ENCODE measurements around the gene MIOX. TPM values are rescaled to one million over a fixed set of nuclear protein-coding genes. Genes with fewer than 3 reads are reported as not detected.
"Not testable (repeated sequence)": the region's sequence is repeated elsewhere in the genome, so short reads cannot be mapped to it uniquely, and the experiment has no call there.

MIOX gene
- total RNA-seq, 1 donor from 2014 or later, result 0.35 TPM

DNA sequence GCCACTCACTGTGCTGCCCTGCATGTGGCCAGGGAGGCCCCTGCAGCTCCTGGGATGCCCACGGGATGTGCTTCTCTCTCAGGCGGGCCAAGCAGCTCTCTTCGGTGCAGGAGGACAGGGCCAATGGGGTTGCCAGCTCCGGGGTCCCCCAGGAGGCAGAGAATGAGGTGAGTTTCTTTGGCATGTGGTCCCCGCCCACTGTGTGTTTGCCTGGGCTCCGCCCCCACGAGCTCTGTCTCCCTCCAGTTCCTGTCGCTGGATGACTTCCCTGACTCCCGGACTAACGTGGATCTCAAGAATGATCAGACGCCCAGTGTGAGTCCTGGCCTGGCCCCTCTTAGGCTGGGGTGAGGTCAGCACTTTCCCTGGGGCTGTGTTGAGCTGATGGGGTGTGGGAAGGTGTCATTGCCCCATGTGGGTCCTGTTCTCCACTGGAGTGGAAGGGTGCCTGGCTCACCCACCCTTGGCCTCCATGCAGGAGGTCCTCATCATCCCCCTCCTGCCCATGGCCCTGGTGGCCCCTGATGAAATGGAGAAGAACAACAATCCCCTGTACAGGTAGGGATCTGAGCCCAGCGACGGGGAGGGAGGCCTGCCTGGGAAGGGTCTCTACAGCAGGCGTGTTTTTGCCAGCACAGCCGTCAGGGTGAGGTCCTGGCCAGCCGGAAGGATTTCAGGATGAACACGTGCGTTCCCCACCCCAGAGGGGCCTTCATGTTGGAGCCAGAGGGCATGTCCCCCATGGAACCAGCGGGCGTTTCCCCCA is 31.0 kb downstream of the MIOX start:
- no peak for DNase-seq (ENCODE audit: low read depth, low spot score)
- Mint-ChIP-seq H3K36me3 (ENCODE audit: low read depth) (no peaks in the 10 kb centered on the region), H3K4me3 (no peak overlapping the region), H3K4me1 (no peaks in the 10 kb centered on the region), H3K9me3 (no peaks in the 10 kb centered on the region), H3K27ac (ENCODE audit: unreplicated experiment) (no peak overlapping the region), H3K27me3 (ENCODE audit: low read depth) (no peaks in the 10 kb centered on the region)
- TF ChIP-seq, protein P1, sequence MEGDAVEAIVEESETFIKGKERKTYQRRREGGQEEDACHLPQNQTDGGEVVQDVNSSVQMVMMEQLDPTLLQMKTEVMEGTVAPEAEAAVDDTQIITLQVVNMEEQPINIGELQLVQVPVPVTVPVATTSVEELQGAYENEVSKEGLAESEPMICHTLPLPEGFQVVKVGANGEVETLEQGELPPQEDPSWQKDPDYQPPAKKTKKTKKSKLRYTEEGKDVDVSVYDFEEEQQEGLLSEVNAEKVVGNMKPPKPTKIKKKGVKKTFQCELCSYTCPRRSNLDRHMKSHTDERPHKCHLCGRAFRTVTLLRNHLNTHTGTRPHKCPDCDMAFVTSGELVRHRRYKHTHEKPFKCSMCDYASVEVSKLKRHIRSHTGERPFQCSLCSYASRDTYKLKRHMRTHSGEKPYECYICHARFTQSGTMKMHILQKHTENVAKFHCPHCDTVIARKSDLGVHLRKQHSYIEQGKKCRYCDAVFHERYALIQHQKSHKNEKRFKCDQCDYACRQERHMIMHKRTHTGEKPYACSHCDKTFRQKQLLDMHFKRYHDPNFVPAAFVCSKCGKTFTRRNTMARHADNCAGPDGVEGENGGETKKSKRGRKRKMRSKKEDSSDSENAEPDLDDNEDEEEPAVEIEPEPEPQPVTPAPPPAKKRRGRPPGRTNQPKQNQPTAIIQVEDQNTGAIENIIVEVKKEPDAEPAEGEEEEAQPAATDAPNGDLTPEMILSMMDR (conservative IDR thresholded peaks at IDR 0.05), result no peak

DNA sequence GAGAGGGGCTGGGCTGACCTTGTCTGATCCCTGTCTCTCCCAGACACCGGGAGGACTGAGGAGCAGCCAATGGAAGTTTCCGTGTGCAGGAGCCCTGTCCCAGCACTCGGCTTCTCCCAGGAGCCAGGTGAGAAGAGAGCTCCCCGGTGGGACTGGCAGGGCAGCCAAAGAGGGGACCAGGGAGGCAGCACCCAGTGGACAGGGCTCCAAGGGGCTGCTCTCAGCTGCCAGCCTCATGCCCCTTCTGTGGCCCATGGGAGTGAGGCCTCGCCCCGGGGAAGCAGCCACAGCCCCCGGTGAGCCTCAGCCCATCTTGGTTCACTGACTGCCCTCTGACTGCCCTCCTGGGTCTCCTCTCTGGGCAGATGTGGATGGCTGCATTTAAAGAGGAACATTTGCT is 31.9 kb downstream of the MIOX start:
- Mint-ChIP-seq H3K27me3 (ENCODE audit: low read depth) (no peaks in the 10 kb centered on the region), H3K27ac (ENCODE audit: unreplicated experiment) (peak overlapping the region; percentile 43), H3K9me3 (no peaks in the 10 kb centered on the region), H3K4me1 (no peaks in the 10 kb centered on the region), H3K4me3 (no peak overlapping the region), H3K36me3 (ENCODE audit: low read depth) (no peaks in the 10 kb centered on the region)
- TF ChIP-seq, protein P1 (conservative IDR thresholded peaks at IDR 0.05), result no peak
- DNase-seq (ENCODE audit: low read depth, low spot score), result no peak

DNA sequence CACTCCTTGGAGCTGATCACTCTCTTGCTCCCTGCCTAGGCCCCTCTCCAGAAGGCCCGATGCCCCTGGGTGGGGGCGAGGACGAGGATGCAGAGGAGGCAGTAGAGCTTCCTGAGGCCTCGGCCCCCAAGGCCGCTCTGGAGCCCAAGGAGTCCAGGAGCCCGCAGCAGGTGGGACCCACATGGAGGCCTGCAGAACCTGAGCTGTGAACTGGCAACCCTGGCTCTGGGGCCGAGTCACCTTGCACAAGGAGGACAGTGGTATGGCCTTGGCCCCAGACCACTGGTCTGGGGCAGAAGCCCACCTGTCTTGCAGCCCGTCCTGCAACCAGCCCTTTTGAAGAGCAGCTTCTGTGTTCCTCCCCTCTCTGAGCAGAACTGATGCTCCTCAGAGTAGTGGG is 32.5 kb downstream of the MIOX start:
- Mint-ChIP-seq H3K4me3 (no peak overlapping the region), H3K27me3 (ENCODE audit: low read depth) (no peaks in the 10 kb centered on the region), H3K4me1 (no peaks in the 10 kb centered on the region), H3K9me3 (no peaks in the 10 kb centered on the region), H3K27ac (ENCODE audit: unreplicated experiment) (no peak overlapping the region), H3K36me3 (ENCODE audit: low read depth) (no peaks in the 10 kb centered on the region)
- TF ChIP-seq, protein P1 (conservative IDR thresholded peaks at IDR 0.05), result no peak
- no peak for DNase-seq (ENCODE audit: low read depth, low spot score)

DNA sequence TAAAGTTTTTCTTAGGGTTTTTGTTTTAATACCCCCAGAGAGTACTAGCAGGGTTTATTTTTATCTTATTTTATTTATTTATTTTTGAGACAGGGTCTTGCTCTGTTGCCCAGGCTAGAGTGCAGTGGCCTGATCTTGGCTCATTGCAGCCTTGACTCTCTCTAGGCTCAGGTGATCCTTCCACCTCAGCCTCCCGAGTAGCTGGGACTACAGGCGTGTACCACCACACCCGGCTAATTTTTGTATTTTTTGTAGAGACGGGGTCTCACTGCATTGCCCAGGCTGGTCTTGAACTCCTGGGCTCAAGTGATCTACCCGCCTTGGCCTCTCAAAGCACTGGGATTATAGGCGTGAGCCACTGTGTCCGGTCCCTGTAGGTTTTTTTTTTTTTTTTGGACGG is 33.5 kb downstream of the MIOX start:
- not testable (repeated sequence) for H3K36me3 Mint-ChIP-seq (ENCODE audit: low read depth); H3K27ac Mint-ChIP-seq (ENCODE audit: unreplicated experiment); H3K4me1 Mint-ChIP-seq; H3K9me3 Mint-ChIP-seq; DNase-seq (ENCODE audit: low read depth, low spot score); H3K27me3 Mint-ChIP-seq (ENCODE audit: low read depth)
- H3K4me3 Mint-ChIP-seq, result peak overlapping the region; percentile 59

DNA sequence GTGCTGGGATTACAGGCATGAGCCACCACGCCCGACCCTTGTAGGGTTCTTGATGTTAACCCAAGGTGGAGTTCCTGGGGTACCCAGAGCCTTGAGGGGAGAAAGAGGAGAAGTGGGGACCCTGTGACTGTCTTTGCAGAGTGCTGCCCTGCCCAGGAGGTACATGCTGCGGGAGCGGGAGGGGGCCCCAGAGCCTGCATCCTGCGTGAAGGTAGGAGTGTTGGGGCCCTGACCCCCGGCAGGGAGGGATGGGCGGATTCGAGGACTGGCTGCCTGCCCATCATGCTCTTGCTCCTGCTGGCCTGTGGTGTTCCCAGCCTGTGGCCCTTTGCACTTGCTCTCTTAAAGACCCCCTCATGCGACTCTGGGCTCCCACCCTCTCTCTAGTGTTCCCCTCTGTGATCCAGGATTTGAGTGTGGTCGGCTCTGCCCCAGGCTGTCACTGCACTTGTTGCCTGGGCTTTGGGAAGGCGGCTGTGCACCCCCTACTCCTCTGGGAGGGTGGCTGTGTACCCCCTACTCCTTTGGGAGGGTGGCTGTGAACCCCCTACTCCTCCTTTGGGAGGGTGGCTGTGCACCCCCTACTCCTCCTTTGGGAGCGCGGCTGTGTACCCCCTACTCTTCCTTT is 34.3 kb downstream of the MIOX start:
- TF ChIP-seq, protein P1 (conservative IDR thresholded peaks at IDR 0.05), result no peak

DNA sequence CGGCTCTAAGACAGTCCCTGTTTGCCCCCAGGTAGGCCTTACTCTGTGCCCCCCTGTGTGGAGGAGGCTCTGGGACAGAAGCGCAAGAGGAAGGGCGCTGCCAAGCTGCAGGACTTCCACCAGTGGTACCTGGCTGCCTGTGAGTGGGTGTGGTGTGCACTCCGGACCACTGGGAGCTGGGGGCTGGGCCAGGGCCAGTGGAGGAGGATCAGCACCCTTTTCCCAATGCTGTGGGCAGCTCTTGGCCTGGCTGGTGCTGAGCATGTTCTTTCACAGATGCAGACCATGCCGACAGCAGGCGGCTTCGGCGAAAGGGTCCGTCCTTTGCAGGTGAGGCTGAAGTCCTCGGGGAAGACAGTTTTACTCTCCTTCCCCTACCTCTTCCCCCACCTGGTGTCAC is 35.1 kb downstream of the MIOX start:
- H3K4me1 Mint-ChIP-seq, result peaks cover 6% of the 10 kb centered on the region
- H3K27me3 Mint-ChIP-seq (ENCODE audit: low read depth), result peaks cover 6% of the 10 kb centered on the region
- no peak overlapping the region for H3K4me3 Mint-ChIP-seq
- DNase-seq (ENCODE audit: low read depth, low spot score), result no peak
- TF ChIP-seq, protein P1 (conservative IDR thresholded peaks at IDR 0.05), result no peak
- no peaks in the 10 kb centered on the region for H3K9me3 Mint-ChIP-seq
- H3K36me3 Mint-ChIP-seq (ENCODE audit: low read depth), result peaks cover 4% of the 10 kb centered on the region
- no peak overlapping the region for H3K27ac Mint-ChIP-seq (ENCODE audit: unreplicated experiment)

More for the DNA sequence above, 34.3 kb downstream of the MIOX start:
- H3K9me3 Mint-ChIP-seq, result no peaks in the 10 kb centered on the region
- peaks cover 5% of the 10 kb centered on the region for H3K27me3 Mint-ChIP-seq (ENCODE audit: low read depth)
- no peak overlapping the region for H3K4me3 Mint-ChIP-seq
- peaks cover 4% of the 10 kb centered on the region for H3K36me3 Mint-ChIP-seq (ENCODE audit: low read depth)
- H3K27ac Mint-ChIP-seq (ENCODE audit: unreplicated experiment), result no peak overlapping the region
- peaks cover 6% of the 10 kb centered on the region for H3K4me1 Mint-ChIP-seq
- no peak for DNase-seq (ENCODE audit: low read depth, low spot score)
